Activated CD4-positive, alpha-beta T cell treated with anti-CD3 and anti-CD28 coated beads for 36 hours (primary cell): Measurements from ENCODE around the gene HSD11B2. TPM values are rescaled to one million over a fixed set of nuclear protein-coding genes. Genes with fewer than 3 reads are reported as not detected.

Experiments
- ATAC-seq: fragments of 200-7000 bp; cut with Tn5 transposase; one replicate; pipeline ENCODE4 v1.10.0; 2021; ENCODE audit warnings: mild to moderate bottlenecking, moderate library complexity
- CTCF ChIA-PET: fragments of 350-600 bp; sonication (Branson Sonifier 250); formaldehyde crosslinking; loops from one replicate; lab custom pipeline; 2021; ENCODE audit warnings: antibody characterized with exemption; lab: Charles Lee
- POLR2A ChIA-PET: fragments of 350-600 bp; sonication (Branson Sonifier 250); formaldehyde crosslinking; loops from one replicate; lab custom pipeline; 2021; ENCODE audit warnings: antibody characterized with exemption, inconsistent platforms; lab: Charles Lee
- DNase-seq: peaks from one replicate; pipeline ENCODE4 v3.0.0-alpha.2; 2020
- H3K27ac Mint-ChIP-seq: one replicate; pipeline ENCODE4 v1.8.0; 2021; ENCODE audit warnings: mixed read lengths
- H3K27me3 Mint-ChIP-seq: one replicate; pipeline ENCODE4 v1.8.0; 2021; ENCODE audit warnings: mixed read lengths
- H3K36me3 Mint-ChIP-seq: one replicate; pipeline ENCODE4 v1.8.0; 2021; ENCODE audit warnings: low read depth, mixed read lengths
- H3K4me1 Mint-ChIP-seq: one replicate; pipeline ENCODE4 v1.8.0; 2021; ENCODE audit warnings: mixed read lengths
- H3K4me3 Mint-ChIP-seq: one replicate; pipeline ENCODE4 v1.8.0; 2021; ENCODE audit warnings: mild to moderate bottlenecking, moderate library complexity, mixed read lengths
- H3K9me3 Mint-ChIP-seq: one replicate; pipeline ENCODE4 v1.8.0; 2021; ENCODE audit warnings: low read depth, mixed read lengths
- intact Hi-C, 2 experiments: fragments of 100-400 bp; cut with DNase I in 1 of 2; cut with micrococcal nuclease in 1 of 2; formaldehyde crosslinking; loops; one replicate each; pipeline versions ENCODE4 v1.14.2 to v1.15.1; 2022 to 2024; cut with DNase I, micrococcal nuclease
- total RNA-seq, 2 experiments: library from RNA; stranded (reverse); gene quantifications; one replicate each; pipeline ENCODE4 v1.2.3, GENCODE V29; 2021

Gene HSD11B2
- total RNA-seq, 2 experiments from 2014 or later = 2.0 to 2.2 TPM

GRCh38 chr16:67438098-67438791, 7.3 kb downstream of the HSD11B2 start:
- H3K27me3 Mint-ChIP-seq = no peaks in the 10 kb centered on the region
- peaks cover 3% of the 10 kb centered on the region for H3K4me1 Mint-ChIP-seq
- POLR2A ChIA-PET = no interaction called here
- H3K9me3 Mint-ChIP-seq = no peaks in the 10 kb centered on the region
- no peaks in the 10 kb centered on the region for H3K36me3 Mint-ChIP-seq
- no peak overlapping the region for H3K4me3 Mint-ChIP-seq
- DNase-seq (no peak), ATAC-seq (no peak)
- CTCF ChIA-PET = interaction anchor here (0.5 to 0.9 kb wide), 4 partner anchors 10 to 253 kb away, joined by 3 to 4 read pairs (median 3); no protein-coding TSS in a partner anchor
- no peak overlapping the region for H3K27ac Mint-ChIP-seq
- intact Hi-C loops = no loop called here

- intact Hi-C loops = no loop called here
- ChIA-PET CTCF (interaction anchor here (0.5 to 0.7 kb wide), 3 partner anchors 9 to 253 kb away, joined by 3 to 4 read pairs (median 3); no protein-coding TSS in a partner anchor), POLR2A (no interaction called here)
- Mint-ChIP-seq H3K4me1 (peaks cover 3% of the 10 kb centered on the region), H3K27ac (no peak overlapping the region), H3K27me3 (no peaks in the 10 kb centered on the region), H3K36me3 (no peaks in the 10 kb centered on the region), H3K4me3 (no peak overlapping the region), H3K9me3 (no peaks in the 10 kb centered on the region)
- DNase-seq (no peak), ATAC-seq (no peak)
These were observed 8.0 kb downstream of the HSD11B2 start for GRCh38 chr16:67438824-67439393.

DNA sequence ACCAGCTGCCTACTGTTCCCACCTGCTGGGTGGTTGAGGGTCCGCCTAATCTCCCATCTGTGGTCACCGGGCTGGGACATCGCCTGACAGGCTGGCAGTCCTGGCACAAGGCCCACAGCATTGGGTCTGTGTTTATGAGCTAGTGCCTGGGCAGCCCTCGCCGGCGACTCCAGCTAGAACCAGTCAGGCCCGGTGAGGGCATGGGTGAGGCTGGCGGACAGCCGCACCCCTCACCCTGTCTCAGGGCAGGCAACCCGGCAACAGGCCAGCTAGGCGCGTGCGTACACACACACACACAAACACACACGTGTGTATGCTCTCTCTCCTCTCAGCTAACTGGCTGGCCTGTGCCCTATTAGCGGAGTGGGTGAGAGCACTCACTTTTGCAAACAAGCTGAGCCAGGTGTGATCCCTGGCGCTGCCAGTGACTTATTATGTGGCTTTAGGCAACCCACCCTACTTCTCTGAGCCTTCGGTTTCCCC, 10.4 kb downstream of the HSD11B2 start:
- H3K27ac Mint-ChIP-seq = no peak overlapping the region
- no peaks in the 10 kb centered on the region for H3K9me3 Mint-ChIP-seq
- ChIA-PET POLR2A (no interaction called here), CTCF (interaction anchor here (1.0 to 1.5 kb wide), 3 partner anchors 9 to 14 kb away, joined by 3 to 4 read pairs (median 3); no protein-coding TSS in a partner anchor)
- no peak overlapping the region for H3K4me3 Mint-ChIP-seq
- no peaks in the 10 kb centered on the region for H3K36me3 Mint-ChIP-seq
- no peaks in the 10 kb centered on the region for H3K27me3 Mint-ChIP-seq
- ATAC-seq (no peak), DNase-seq (no peak)
- peaks cover 3% of the 10 kb centered on the region for H3K4me1 Mint-ChIP-seq
- intact Hi-C loops = no loop called here

DNA sequence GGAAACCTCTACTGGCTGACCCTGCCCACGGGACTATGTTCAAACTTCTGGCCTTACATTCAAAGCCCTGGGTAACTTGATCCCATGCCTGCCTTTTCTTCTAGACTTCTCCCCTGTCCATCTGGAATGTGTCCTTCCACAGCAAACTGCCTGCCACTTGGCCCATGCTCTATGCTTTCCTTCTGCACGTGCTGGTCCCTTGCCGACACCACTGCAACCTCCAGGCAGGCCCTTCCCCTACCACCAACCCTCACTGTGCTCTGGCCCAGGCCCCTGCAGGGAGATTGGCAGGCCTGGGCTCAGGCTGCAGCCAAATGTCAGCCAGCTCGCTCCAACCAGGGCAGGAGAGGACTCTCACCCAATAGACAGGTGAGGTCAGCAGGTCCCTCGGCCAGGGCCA, 11.0 kb downstream of the HSD11B2 start:
- no peak for DNase-seq
- Mint-ChIP-seq H3K9me3 (no peaks in the 10 kb centered on the region), H3K36me3 (no peaks in the 10 kb centered on the region), H3K4me3 (no peak overlapping the region), H3K4me1 (peaks cover 3% of the 10 kb centered on the region), H3K27ac (no peak overlapping the region), H3K27me3 (no peaks in the 10 kb centered on the region)
- POLR2A ChIA-PET = no interaction called here
- intact Hi-C loops = no loop called here
- CTCF ChIA-PET = interaction anchor here (1.0 to 1.5 kb wide), 3 partner anchors 8 to 15 kb away, joined by 3 to 4 read pairs (median 3); no protein-coding TSS in a partner anchor
- ATAC-seq = no peak

GRCh38 chr16:67442581-67443255, 11.8 kb downstream of the HSD11B2 start:
- Mint-ChIP-seq H3K4me1 (peaks cover 2% of the 10 kb centered on the region), H3K4me3 (no peak overlapping the region), H3K27ac (no peak overlapping the region), H3K9me3 (no peaks in the 10 kb centered on the region), H3K36me3 (no peaks in the 10 kb centered on the region), H3K27me3 (no peaks in the 10 kb centered on the region)
- CTCF ChIA-PET = interaction anchor here (0.8 to 1.5 kb wide), 3 partner anchors 15 to 29 kb away, joined by 3 to 8 read pairs (median 6); no protein-coding TSS in a partner anchor
- POLR2A ChIA-PET = no interaction called here
- ATAC-seq (no peak), DNase-seq (no peak)
- intact Hi-C loops = no loop called here

GRCh38 chr16:67443265-67443664, 12.3 kb downstream of the HSD11B2 start:
- Mint-ChIP-seq H3K4me3 (no peak overlapping the region), H3K4me1 (no peaks in the 10 kb centered on the region)
- POLR2A ChIA-PET = no interaction called here

GRCh38 chr16:67444259-67445125, 13.6 kb downstream of the HSD11B2 start:
- Mint-ChIP-seq H3K27ac (no peak overlapping the region), H3K27me3 (no peaks in the 10 kb centered on the region), H3K4me3 (no peak overlapping the region), H3K36me3 (no peaks in the 10 kb centered on the region), H3K9me3 (no peaks in the 10 kb centered on the region), H3K4me1 (no peaks in the 10 kb centered on the region)
- intact Hi-C loops = no loop called here
- POLR2A ChIA-PET = no interaction called here
- no peak for ATAC-seq
- CTCF ChIA-PET = interaction anchor here (0.6 to 1.5 kb wide), 8 partner anchors 9 to 1646 kb away, joined by 3 to 6 read pairs (median 3); no protein-coding TSS in a partner anchor
- no peak for DNase-seq

More at GRCh38 chr16:67443265-67443664, 12.3 kb downstream of the HSD11B2 start:
- intact Hi-C loops = no loop called here
- Mint-ChIP-seq H3K27ac (no peak overlapping the region), H3K36me3 (no peaks in the 10 kb centered on the region), H3K27me3 (no peaks in the 10 kb centered on the region), H3K9me3 (no peaks in the 10 kb centered on the region)
- DNase-seq (no peak), ATAC-seq (no peak)
- CTCF ChIA-PET = interaction anchor here (0.5 to 1.5 kb wide), 4 partner anchors 15 to 288 kb away, joined by 3 to 8 read pairs (median 4); no protein-coding TSS in a partner anchor

DNA sequence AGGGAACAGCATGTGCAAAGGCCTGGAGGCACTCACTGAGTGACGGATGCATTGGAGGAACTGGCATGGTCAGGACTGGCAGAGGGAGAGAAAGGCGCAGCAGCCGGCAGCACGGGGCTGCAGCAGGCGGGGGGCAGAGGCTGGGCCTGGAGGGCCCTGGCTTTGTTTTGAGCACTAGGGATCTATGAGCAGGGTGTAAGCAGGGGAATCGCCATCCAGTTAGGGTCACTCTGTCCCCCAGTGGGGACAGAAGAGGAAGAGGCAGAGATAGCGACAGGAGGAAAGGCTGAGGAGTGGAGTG, 14.2 kb downstream of the HSD11B2 start:
- ChIA-PET POLR2A (no interaction called here), CTCF (interaction anchor here (0.6 to 1.7 kb wide), 7 partner anchors 9 to 1646 kb away, joined by 3 to 6 read pairs (median 3); no protein-coding TSS in a partner anchor)
- DNase-seq = no peak
- intact Hi-C loops = no loop called here
- Mint-ChIP-seq H3K4me3 (no peak overlapping the region), H3K4me1 (no peaks in the 10 kb centered on the region), H3K27me3 (no peaks in the 10 kb centered on the region), H3K27ac (no peak overlapping the region), H3K36me3 (no peaks in the 10 kb centered on the region), H3K9me3 (no peaks in the 10 kb centered on the region)
- no peak for ATAC-seq

GRCh38 chr16:67445441-67445912, 14.6 kb downstream of the HSD11B2 start:
- Mint-ChIP-seq H3K4me1 (no peaks in the 10 kb centered on the region), H3K36me3 (no peaks in the 10 kb centered on the region), H3K4me3 (no peak overlapping the region), H3K27me3 (no peaks in the 10 kb centered on the region), H3K9me3 (no peaks in the 10 kb centered on the region), H3K27ac (no peak overlapping the region)
- ChIA-PET POLR2A (no interaction called here), CTCF (interaction anchor here (0.6 to 2.9 kb wide), 10 partner anchors 10 to 1645 kb away, joined by 3 to 25 read pairs (median 4); no protein-coding TSS in a partner anchor)
- DNase-seq (no peak), ATAC-seq (no peak)
- intact Hi-C loops = no loop called here

GRCh38 chr16:67445913-67446907, 15.3 kb downstream of the HSD11B2 start:
- H3K4me1 Mint-ChIP-seq = no peaks in the 10 kb centered on the region
- POLR2A ChIA-PET = no interaction called here
- no peaks in the 10 kb centered on the region for H3K27me3 Mint-ChIP-seq
- DNase-seq (no peak), ATAC-seq (no peak)
- H3K36me3 Mint-ChIP-seq = peaks cover under 1% of the 10 kb centered on the region
- intact Hi-C loops = no loop called here
- CTCF ChIA-PET = interaction anchor here (0.5 to 2.9 kb wide), 15 partner anchors 10 to 485 kb away, joined by 3 to 25 read pairs (median 4); partner anchors contain the start of gene CES3
- no peak overlapping the region for H3K27ac Mint-ChIP-seq
- H3K9me3 Mint-ChIP-seq = no peaks in the 10 kb centered on the region
- no peak overlapping the region for H3K4me3 Mint-ChIP-seq
